GM20000 (cell line): ENCODE measurements around the gene ATAD5.
"Not testable (repeated sequence)": the region's sequence is repeated elsewhere in the genome, so short reads cannot be mapped to it uniquely, and the experiment has no call there.

Experiments used
- DNase-seq: peaks from one replicate; pipeline ENCODE4 v3.0.0; 2012; ENCODE audit warnings: low spot score
- CTCF ChIP-seq: IDR thresholded peaks from 2 replicates; pipeline ENCODE4 v1.5.1; 2012; ENCODE audit warnings: mild to moderate bottlenecking, control low read depth; ENCODE audit errors: extremely low read depth, missing control alignments

ATAD5 gene

GRCh38 chr17:30801671-30802070, 30.1 kb upstream of the ATAD5 start:
- TF ChIP-seq CTCF, result no peak
- no peak for DNase-seq

GRCh38 chr17:30805944-30806456, 25.8 kb upstream of the ATAD5 start:
- no peak for DNase-seq
- no peak for TF ChIP-seq CTCF

- DNase-seq, result no peak
- TF ChIP-seq CTCF, result no peak
These were observed 23.9 kb upstream of the ATAD5 start for GRCh38 chr17:30807896-30808295.

- DNase-seq, result peak; percentile 64
These were observed 22.9 kb upstream of the ATAD5 start for GRCh38 chr17:30808785-30809286.

GRCh38 chr17:30809867-30810266, 21.9 kb upstream of the ATAD5 start:
- no peak for DNase-seq
- no peak for TF ChIP-seq CTCF

More at GRCh38 chr17:30808785-30809286, 22.9 kb upstream of the ATAD5 start:
- TF ChIP-seq CTCF, result no peak

- no peak for TF ChIP-seq CTCF
- no peak for DNase-seq
These were observed 19.3 kb upstream of the ATAD5 start for GRCh38 chr17:30812218-30813177.

- not testable (repeated sequence) for DNase-seq
These were observed 17.5 kb upstream of the ATAD5 start for GRCh38 chr17:30814236-30814635.

- not testable (repeated sequence) for DNase-seq
These were observed 16.9 kb upstream of the ATAD5 start for GRCh38 chr17:30814860-30815259.
